Loucy (cell line): Measurements from ENCODE around the gene AKAP9.
"Not testable (repeated sequence)": the region's sequence is repeated elsewhere in the genome, so short reads cannot be mapped to it uniquely, and the experiment has no call there.

ENCODE experiments used
- H2AFZ ChIP-seq: fragments of 200-600 bp; sonication (generic); 2 replicates; pipeline ENCODE4 v1.6.0; 2016; ENCODE audit warnings: antibody characterized with exemption, mild to moderate bottlenecking, low read length, moderate library complexity
- H3F3A ChIP-seq: fragments of 200-600 bp; 2 replicates; pipeline ENCODE4 v1.6.0; 2016; ENCODE audit warnings: antibody characterized with exemption, low read depth, mild to moderate bottlenecking
- H3K27me3 ChIP-seq: fragments of 200-600 bp; sonication (generic); 2 replicates; pipeline ENCODE4 v1.6.1; 2014; ENCODE audit warnings: low read length, mild to moderate bottlenecking; ENCODE audit not compliant: insufficient read depth, poor library complexity, severe bottlenecking
- H3K36me3 ChIP-seq: fragments of 200-600 bp; sonication (generic); 2 replicates; pipeline ENCODE4 v1.6.1; 2016; ENCODE audit warnings: low read length; ENCODE audit not compliant: insufficient read depth
- H3K4me1 ChIP-seq: fragments of 200-600 bp; sonication (generic); 2 replicates; pipeline ENCODE4 v1.5.1; 2014; ENCODE audit warnings: low read length, mild to moderate bottlenecking; ENCODE audit not compliant: insufficient read depth, poor library complexity, severe bottlenecking
- H3K4me2 ChIP-seq: fragments of 200-600 bp; sonication (generic); 2 replicates; pipeline ENCODE4 v1.6.0; 2014; ENCODE audit warnings: antibody characterized with exemption, low read length, low read depth, mild to moderate bottlenecking; ENCODE audit not compliant: poor library complexity, severe bottlenecking
- H3K4me3 ChIP-seq: fragments of 200-600 bp; sonication (generic); 2 replicates; pipeline ENCODE4 v1.5.1; 2014; ENCODE audit warnings: low read length, mild to moderate bottlenecking, mixed read lengths; ENCODE audit not compliant: poor library complexity, severe bottlenecking
- H3K79me2 ChIP-seq: fragments of 200-600 bp; sonication (generic); 2 replicates; pipeline ENCODE4 v1.6.1; 2014; ENCODE audit warnings: low read length; ENCODE audit not compliant: insufficient read depth
- H3K9ac ChIP-seq: fragments of 200-600 bp; sonication (generic); 2 replicates; pipeline ENCODE4 v1.6.0; 2014; ENCODE audit warnings: mild to moderate bottlenecking, low read depth, low read length, moderate library complexity; ENCODE audit not compliant: poor library complexity, severe bottlenecking
- H3K9me2 ChIP-seq: fragments of 200-600 bp; sonication (generic); replicated peaks from 2 replicates; pipeline ENCODE4 v1.6.1; 2016; ENCODE audit warnings: low read depth, low read length, mixed read lengths
- H3K9me3 ChIP-seq: fragments of 200-600 bp; sonication (generic); 2 replicates; pipeline ENCODE4 v1.6.1; 2014; ENCODE audit warnings: mild to moderate bottlenecking, antibody characterized with exemption, low read length, low read depth; ENCODE audit not compliant: insufficient read depth
- H4K20me1 ChIP-seq: fragments of 200-600 bp; sonication (generic); 2 replicates; pipeline ENCODE4 v1.6.0; 2014; ENCODE audit warnings: antibody characterized with exemption, low read length, mild to moderate bottlenecking; ENCODE audit not compliant: insufficient read depth, poor library complexity, severe bottlenecking
- CTCF ChIP-seq: fragments of 200-600 bp; sonication (generic); conservative IDR thresholded peaks from 2 replicates; pipeline ENCODE4 v1.5.1; 2014; ENCODE audit warnings: mild to moderate bottlenecking, antibody characterized with exemption, low read length
- EZH2phosphoT487 ChIP-seq: fragments of 200-600 bp; IDR thresholded peaks from 2 replicates; pipeline ENCODE4 v1.6.1; 2018; ENCODE audit warnings: antibody characterized with exemption, mild to moderate bottlenecking, moderate library complexity, borderline replicate concordance

Gene AKAP9

GRCh38 chr7:92076509-92076908, 135.8 kb downstream of the AKAP9 start:
- no peak overlapping the region for H3K9ac ChIP-seq
- H3K36me3 ChIP-seq, result peaks cover 31% of the 10 kb centered on the region
- H3K4me2 ChIP-seq, result no peak overlapping the region
- no peaks in the 10 kb centered on the region for H3K27me3 ChIP-seq
- H3K79me2 ChIP-seq, result no peaks in the 10 kb centered on the region
- no peaks in the 10 kb centered on the region for H3K9me2 ChIP-seq
- H3K4me3 ChIP-seq, result no peak overlapping the region
- peaks cover 5% of the 10 kb centered on the region; the same call in 1 of the 2 replicates for H3F3A ChIP-seq
- H3K9me3 ChIP-seq, result no peaks in the 10 kb centered on the region
- no peak for TF ChIP-seq CTCF
- no peak for TF ChIP-seq EZH2phosphoT487
- H4K20me1 ChIP-seq, result no peaks in the 10 kb centered on the region
- H3K4me1 ChIP-seq, result peaks cover 32% of the 10 kb centered on the region
- no peak overlapping the region for H2AFZ ChIP-seq

GRCh38 chr7:92083922-92084321, 143.3 kb downstream of the AKAP9 start:
- H3K27me3 ChIP-seq, H2AFZ ChIP-seq, H3K9ac ChIP-seq, H3K9me2 ChIP-seq, H3K4me2 ChIP-seq, H4K20me1 ChIP-seq, H3K4me1 ChIP-seq, H3F3A ChIP-seq, H3K9me3 ChIP-seq, H3K4me3 ChIP-seq, H3K79me2 ChIP-seq: not testable (repeated sequence)
- peaks cover 75% of the 10 kb centered on the region for H3K36me3 ChIP-seq

- peaks cover 76% of the 10 kb centered on the region for H3K36me3 ChIP-seq
- no peak overlapping the region for H3K4me2 ChIP-seq
- 0 out of 2 replicates have a peak, but pooled peaks cover 3% of the 10 kb centered on the region for H3K9me2 ChIP-seq
Observed at GRCh38 chr7:92088266-92088665, 147.6 kb downstream of the AKAP9 start.

More at GRCh38 chr7:92088266-92088665, 147.6 kb downstream of the AKAP9 start:
- no peaks in the 10 kb centered on the region for H3K4me1 ChIP-seq
- H3K9me3 ChIP-seq, result peaks cover 5% of the 10 kb centered on the region; the same call in 1 of the 2 replicates
- H3K79me2 ChIP-seq, result no peaks in the 10 kb centered on the region
- H3K27me3 ChIP-seq, result no peaks in the 10 kb centered on the region
- H2AFZ ChIP-seq, result no peak overlapping the region
- H3F3A ChIP-seq, result no peaks in the 10 kb centered on the region
- H4K20me1 ChIP-seq, result no peaks in the 10 kb centered on the region
- TF ChIP-seq EZH2phosphoT487 (no peak), CTCF (no peak)
- H3K4me3 ChIP-seq, result no peak overlapping the region
- H3K9ac ChIP-seq, result no peak overlapping the region
